GM19193 (cell line): ENCODE data around the gene MCOLN3.

Experiments
- POLR2A ChIP-seq: IDR thresholded peaks from 4 replicates; pipeline ENCODE4 v1.6.1; 2011; ENCODE audit not compliant: insufficient read depth, insufficient read length; ENCODE audit errors: extremely low read depth

The MCOLN3 gene, protein sequence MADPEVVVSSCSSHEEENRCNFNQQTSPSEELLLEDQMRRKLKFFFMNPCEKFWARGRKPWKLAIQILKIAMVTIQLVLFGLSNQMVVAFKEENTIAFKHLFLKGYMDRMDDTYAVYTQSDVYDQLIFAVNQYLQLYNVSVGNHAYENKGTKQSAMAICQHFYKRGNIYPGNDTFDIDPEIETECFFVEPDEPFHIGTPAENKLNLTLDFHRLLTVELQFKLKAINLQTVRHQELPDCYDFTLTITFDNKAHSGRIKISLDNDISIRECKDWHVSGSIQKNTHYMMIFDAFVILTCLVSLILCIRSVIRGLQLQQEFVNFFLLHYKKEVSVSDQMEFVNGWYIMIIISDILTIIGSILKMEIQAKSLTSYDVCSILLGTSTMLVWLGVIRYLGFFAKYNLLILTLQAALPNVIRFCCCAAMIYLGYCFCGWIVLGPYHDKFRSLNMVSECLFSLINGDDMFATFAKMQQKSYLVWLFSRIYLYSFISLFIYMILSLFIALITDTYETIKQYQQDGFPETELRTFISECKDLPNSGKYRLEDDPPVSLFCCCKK

DNA sequence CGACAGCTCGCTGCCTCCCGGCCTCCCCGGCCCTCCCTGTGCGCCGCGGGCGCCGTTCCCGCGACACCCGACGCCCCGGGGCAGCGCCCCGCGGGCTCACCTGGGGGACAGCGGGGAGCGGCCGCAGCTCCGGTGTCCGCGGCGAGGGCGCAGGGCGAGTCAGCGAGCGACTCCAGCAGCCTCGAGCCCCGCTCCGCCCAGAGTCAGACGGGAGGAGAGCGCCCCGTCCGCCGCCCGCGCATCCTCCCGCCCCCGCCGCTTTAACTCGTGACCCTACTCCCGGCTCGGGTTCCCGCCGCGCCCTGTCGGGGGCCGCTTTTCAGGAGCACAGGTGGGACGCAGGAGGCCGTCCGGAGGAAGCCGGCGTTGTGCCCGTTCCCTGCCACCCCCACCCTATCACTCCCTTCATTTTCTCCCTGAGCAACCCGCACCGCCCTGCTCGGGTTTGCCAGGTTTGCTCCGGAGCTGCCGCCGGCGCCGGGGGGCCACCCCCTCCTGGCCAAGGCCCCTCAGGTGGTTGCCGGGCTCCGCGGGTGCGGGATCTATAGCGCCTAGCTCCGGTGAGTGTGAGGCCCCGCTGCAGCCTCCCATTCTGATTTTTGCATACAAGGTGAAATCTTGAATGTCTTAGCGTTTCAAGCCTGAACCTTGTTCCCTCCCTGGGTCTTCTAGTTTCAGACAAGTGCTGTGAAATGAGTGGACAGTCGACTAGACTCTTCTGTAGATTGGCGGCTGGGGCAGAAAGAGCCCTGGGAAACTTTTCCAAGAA, at the start of gene MCOLN3:
MCOLN3 (minus strand) TSS at position 205 of the 769 bp plus-strand sequence. CDS start 3,140 bp downstream, outside the sequence.
- peak; percentile 36 for TF ChIP-seq POLR2A

DNA sequence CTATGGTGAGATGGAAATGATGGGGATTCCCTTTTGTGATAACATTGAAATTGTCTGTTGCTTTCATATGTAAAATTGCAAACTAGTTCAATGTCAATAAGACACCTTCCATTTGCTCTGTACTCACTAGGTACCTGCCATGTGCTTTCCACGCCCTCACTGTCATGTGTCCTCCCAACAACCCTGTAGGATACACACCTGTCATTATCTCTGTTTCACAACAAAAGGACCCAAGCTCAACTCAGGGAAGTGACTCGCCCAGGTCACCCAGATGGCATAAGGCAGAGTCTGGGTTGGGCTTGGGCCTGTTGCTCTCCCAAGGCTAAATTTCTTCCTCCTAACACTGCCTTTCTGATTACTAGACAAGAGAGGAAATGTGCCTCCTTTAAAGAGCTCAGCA, 45.3 kb upstream of the MCOLN3 start:
- no peak for TF ChIP-seq POLR2A

GRCh38 chr1:85091671-85092280, 43.5 kb upstream of the MCOLN3 start:
- TF ChIP-seq POLR2A: no peak

DNA sequence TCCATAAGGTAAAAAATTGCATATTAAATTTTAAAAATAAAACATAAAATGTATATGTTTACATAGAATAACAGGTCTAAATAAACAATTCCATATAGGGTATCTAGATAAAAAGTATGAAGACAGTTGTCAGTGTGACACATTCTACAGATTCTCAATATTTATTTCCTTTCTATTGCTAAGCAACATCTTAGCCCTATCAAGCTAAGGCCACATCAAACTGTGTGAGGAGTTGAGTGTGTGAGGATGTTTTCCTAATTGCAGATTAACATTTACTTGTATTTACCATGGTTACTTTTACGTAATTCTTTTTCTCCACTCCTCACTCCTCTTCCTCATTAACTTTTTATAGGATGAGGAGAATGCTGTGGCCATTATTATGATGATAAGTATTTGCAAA, 41.9 kb upstream of the MCOLN3 start:
- no peak for TF ChIP-seq POLR2A

DNA sequence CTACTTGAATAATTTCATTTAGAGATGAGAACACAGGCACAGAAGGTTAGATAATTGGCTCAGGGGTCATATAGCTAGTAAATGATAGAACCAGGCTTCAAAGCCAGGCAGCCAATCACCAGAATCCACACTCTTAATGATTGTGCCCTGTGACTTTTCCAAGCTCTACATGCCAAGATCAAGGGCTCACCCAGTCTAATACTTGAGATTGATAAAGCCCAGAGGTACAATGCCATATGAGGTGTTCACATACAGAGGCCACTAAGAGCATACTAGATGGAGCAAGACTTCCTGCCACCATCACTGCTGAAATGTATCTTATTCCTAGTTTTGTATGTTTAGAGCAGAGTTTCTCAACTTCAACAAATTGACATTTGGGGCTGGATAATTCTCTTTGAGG, 40.9 kb upstream of the MCOLN3 start:
- TF ChIP-seq POLR2A: no peak

GRCh38 chr1:85088408-85088784, 40.1 kb upstream of the MCOLN3 start:
- no peak for TF ChIP-seq POLR2A

GRCh38 chr1:85087659-85088407, 39.5 kb upstream of the MCOLN3 start:
- no peak for TF ChIP-seq POLR2A

DNA sequence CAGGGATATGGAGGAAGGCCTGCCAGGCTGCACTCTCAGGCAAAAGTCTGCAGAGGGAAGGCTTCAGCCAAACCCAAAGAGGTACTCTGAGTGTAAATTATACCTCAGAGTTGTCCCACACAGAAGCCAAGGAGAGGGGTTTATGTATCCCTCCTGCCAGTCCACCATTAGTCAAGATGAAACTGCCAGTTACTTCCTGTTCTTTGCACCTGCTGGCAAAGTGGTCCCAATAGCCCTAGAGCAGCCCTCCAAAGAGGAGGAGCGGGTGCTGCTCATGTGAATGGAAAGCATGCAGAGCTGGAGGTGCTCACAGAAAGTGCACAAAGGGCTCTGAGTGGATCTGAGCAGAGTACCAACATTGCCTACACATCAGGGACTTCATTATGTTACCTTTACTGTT, 37.1 kb upstream of the MCOLN3 start:
- TF ChIP-seq POLR2A: no peak

GRCh38 chr1:85078903-85079302, 30.6 kb upstream of the MCOLN3 start:
- TF ChIP-seq POLR2A: no peak

DNA sequence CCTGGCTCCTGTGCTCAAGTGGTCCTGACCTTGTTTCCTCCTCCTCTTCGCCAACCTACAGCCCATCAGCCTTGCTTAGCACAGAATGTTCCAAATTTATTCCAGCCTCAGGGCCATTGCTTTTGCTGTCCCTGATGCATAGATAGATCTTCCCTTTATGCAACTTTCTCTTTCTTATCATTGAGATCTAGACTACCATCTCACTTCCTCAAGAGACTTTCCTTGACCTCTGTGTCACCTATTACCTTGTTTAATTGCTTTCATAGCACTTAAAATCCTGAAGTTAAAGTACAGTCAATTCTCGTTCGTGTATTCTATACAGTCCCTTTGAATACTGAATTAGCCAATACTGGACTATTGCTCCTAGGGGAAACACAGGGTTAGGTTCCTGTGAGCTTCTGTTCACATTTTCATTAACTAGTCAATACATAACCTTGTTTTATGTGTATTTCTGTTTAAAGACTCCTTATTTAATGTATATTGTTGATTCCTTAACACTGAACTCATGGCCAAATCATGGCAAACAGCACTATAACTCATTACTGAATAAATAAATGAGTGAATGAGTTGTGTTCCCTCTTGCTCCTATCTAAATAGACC, 26.2 kb upstream of the MCOLN3 start:
- no peak for TF ChIP-seq POLR2A

DNA sequence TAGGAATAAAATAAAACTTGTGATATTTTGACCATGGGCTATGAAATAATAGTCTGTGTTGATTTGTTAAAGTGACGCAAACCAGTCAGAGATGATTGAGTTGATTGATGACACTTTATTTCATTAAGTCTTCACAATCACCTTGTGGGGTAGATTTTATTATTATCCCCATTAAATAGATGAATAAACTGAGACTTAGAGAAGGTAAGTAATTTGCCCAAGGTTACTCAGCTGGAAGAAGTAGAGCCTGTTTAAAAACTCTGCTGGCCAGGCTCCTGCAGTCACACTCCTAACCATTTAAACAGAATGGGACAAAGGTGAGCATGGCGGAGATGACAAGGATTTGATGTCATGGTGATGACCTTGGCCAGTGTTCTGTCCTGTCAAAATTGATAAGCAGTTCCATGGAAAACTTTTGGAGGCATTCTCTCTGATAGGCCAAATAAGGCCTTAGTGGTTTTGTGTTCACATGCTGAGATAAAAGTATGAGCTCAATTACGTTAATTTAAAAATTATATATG, 22.7 kb upstream of the MCOLN3 start:
- TF ChIP-seq POLR2A: no peak

DNA sequence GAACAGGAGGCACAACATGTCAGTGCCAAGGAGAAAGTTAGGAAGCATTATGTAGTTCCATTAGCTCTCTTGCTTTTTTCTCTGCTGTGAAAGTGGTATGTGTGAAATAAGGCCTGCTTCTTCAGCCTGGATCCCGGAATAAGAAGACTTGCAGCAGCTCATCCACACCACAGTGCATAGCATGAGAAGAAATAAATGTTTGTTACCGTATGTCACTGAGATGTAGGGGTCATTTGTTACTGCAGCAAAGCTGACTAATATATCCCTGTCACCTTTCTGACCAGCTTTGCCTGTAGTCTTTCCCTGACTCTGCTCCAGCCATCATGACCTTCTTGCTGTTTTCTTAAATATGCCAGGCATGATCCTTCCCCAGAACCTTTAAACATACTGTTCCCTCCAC, 20.5 kb upstream of the MCOLN3 start:
- TF ChIP-seq POLR2A: no peak

- no peak for TF ChIP-seq POLR2A
Measured at GRCh38 chr1:85065550-85065949, 17.2 kb upstream of the MCOLN3 start.

- no peak for TF ChIP-seq POLR2A
Measured at GRCh38 chr1:85062425-85063026, 14.2 kb upstream of the MCOLN3 start.
